Measurements from ENCODE around the gene CFLAR. TPM values are rescaled to one million over a fixed set of nuclear protein-coding genes. Genes with fewer than 3 reads are reported as not detected.

CFLAR gene
- total and polyA plus RNA-seq, 9 of the 15 experiments (the other 6 are each of a cell fraction or from before 2014, with no cell fraction given), result 27.5 to 102 (median 54.0) TPM

DNA sequence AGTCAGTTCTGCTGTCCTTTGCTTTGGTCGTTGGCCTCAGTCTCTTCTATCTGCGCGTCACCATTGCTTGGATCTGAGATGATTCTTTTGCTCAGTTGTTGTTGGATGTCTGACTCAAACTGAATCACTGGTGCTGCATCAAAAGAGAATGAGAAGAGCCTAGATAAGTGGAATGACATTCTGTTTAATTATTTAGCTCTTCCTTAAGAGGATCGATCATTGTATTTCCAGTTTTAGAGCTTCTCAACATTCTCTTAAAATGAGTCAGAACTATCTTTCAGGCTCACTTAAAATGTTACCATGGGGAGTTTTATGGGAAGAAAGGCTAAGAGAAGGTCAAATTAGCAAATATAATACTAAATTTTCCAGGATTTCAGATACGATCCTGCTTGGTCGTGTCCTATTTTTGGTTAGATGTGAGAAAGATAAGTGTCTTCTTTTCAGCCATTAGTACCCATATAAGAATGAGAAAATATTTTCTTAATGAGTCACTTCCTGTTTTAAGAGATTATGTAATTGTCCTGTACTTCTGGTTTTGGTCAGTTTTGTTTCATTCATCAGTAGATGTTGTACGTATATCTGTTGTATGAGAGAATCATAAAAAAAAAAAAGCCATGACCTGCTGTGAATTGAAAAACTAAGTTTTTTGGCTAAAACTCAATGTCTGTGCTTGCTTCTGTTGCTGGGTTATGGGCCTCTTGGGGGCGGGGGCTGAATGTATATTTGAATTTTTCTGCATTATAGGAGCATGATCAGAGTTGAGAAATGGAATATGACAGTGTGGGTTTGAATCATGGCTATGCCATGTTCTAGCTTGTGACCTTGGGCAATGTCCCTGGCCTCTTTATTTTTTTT, 35.4 kb downstream of the CFLAR start (continued):
- TF ChIP-seq CEBPG (CRISPR knock-in tag; IDR thresholded peaks at IDR 0.05) (no peak), CEBPG (tag; conservative IDR thresholded peaks at IDR 0.05 in 1 of 2, IDR thresholded peaks at IDR 0.05 in 1 of 2) (peak in 1 of 2 experiments; percentile 47; a peak in 1 of 4 replicates), ETV1 (tag; conservative IDR thresholded peaks at IDR 0.05; ENCODE audit: low read depth) (0 out of 2 replicates have a peak, but pooled peaks have one; percentile 29), MEF2A (IDR thresholded peaks at IDR 0.05; ENCODE audit: control insufficient read depth, low read depth, low read length) (peak; percentile 91), GABPA (tag; conservative IDR thresholded peaks at IDR 0.05; ENCODE audit: low read depth) (peak; percentile 61), SMARCC2 (IDR thresholded peaks at IDR 0.05; ENCODE audit: low read depth) (peak; percentile 55; the same call in 1 of the 2 replicates), RBM39 (optimal IDR thresholded peaks at IDR 0.05; ENCODE audit: low read depth, low read length) (no peak), NFE2 (IDR thresholded peaks at IDR 0.05; ENCODE audit: low read depth) (peak; percentile 76), JUND (IDR thresholded peaks at IDR 0.05; ENCODE audit: borderline replicate concordance, low read depth, low read length) (peak; percentile 89), JUND (tag; IDR thresholded peaks at IDR 0.05; ENCODE audit: borderline replicate concordance, low read depth, low read length) (peak; percentile 88; the same call in 2 of the 3 replicates), SMARCA4 (IDR thresholded peaks at IDR 0.05) (peak; percentile 62; the same call in 1 of the 2 replicates), MAFG (tag; conservative IDR thresholded peaks at IDR 0.05) (peak; percentile 29; the same call in 1 of the 2 replicates), RBM14 (IDR thresholded peaks at IDR 0.05; ENCODE audit: borderline replicate concordance, insufficient read depth, low read depth, low read length) (no peak), DPF2 (IDR thresholded peaks at IDR 0.05) (peak; percentile 61), ZNF644 (tag; IDR thresholded peaks at IDR 0.05; ENCODE audit: low read depth) (0 out of 2 replicates have a peak, but pooled peaks have one; percentile 12), ZNF696 (CRISPR knock-in tag; conservative IDR thresholded peaks at IDR 0.05) (no peak), MEIS2 (IDR thresholded peaks at IDR 0.05; ENCODE audit: partially characterized antibody) (no peak), MAFK (IDR thresholded peaks at IDR 0.05; ENCODE audit: low read length) (no peak), SMARCB1 (IDR thresholded peaks at IDR 0.05; ENCODE audit: insufficient read length, low read depth) (no peak)
- TF ChIP-seq, protein P1, sequence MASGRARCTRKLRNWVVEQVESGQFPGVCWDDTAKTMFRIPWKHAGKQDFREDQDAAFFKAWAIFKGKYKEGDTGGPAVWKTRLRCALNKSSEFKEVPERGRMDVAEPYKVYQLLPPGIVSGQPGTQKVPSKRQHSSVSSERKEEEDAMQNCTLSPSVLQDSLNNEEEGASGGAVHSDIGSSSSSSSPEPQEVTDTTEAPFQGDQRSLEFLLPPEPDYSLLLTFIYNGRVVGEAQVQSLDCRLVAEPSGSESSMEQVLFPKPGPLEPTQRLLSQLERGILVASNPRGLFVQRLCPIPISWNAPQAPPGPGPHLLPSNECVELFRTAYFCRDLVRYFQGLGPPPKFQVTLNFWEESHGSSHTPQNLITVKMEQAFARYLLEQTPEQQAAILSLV (tag; IDR thresholded peaks at IDR 0.05), result no peak
- TF ChIP-seq, protein P2, sequence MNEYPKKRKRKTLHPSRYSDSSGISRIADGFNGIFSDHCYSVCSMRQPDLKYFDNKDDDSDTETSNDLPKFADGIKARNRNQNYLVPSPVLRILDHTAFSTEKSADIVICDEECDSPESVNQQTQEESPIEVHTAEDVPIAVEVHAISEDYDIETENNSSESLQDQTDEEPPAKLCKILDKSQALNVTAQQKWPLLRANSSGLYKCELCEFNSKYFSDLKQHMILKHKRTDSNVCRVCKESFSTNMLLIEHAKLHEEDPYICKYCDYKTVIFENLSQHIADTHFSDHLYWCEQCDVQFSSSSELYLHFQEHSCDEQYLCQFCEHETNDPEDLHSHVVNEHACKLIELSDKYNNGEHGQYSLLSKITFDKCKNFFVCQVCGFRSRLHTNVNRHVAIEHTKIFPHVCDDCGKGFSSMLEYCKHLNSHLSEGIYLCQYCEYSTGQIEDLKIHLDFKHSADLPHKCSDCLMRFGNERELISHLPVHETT (CRISPR knock-in tag; conservative IDR thresholded peaks at IDR 0.05 in 1 of 2, IDR thresholded peaks at IDR 0.05 in 1 of 2), result peak in 1 of 2 experiments; percentile 23; a peak in 1 of 4 replicates
- TF ChIP-seq, protein P3, sequence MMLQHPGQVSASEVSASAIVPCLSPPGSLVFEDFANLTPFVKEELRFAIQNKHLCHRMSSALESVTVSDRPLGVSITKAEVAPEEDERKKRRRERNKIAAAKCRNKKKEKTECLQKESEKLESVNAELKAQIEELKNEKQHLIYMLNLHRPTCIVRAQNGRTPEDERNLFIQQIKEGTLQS (IDR thresholded peaks at IDR 0.05), result peak; percentile 86
- TF ChIP-seq, protein P3 (CRISPR knock-in tag; conservative IDR thresholded peaks at IDR 0.05), result no peak

Measured in K562 (cell line).